Heart left ventricle (tissue), 13 donors: ENCODE data around the gene BUB1B.

Source experiments
- CTCF ChIP-seq, 12 donors: fragments of 200-600 bp; sonication (generic) in 4 of 12; IDR thresholded peaks; one replicate each; pipeline versions ENCODE4 v1.5.0 to v1.8.0; 2018 to 2022; ENCODE audit warnings: antibody characterized with exemption in 12 of 12, mild to moderate bottlenecking in 5 of 12
- POLR2A ChIP-seq, 2 donors: fragments of 450-650 bp; IDR thresholded peaks; one replicate each; pipeline ENCODE4 v1.6.1; 2017; ENCODE audit warnings: antibody characterized with exemption in 2 of 2, mild to moderate bottlenecking in 2 of 2, moderate library complexity in 2 of 2
- donor health status: ischemic (EF 13 %, LVEDD 7.1; RV severe dilation, severe dysfunction).
- donor health status: DM: no; HTN: yes; CAD: no.
- donor health status: DM: no; HTN: no; CAD: no.
- donor health status: ischemic (EF 25% LVEDD 6.9; RV normal size, moderate dysfunction).
- donor health status: ischemic (EF 25% LVEDD 5.7; RV mildly dilated, moderate dysfunction).
- donor health status: ischemic (EF 35%, LVEDD 5.7; RV mildly dilated, moderate dysfunction).
- donor health status: nonischemic (EF 11% LVEDD 7.7; RV severe dilation, severe dysfunction).
- donor health status: DM: yes; HTN: yes; CAD: no.
- donor health status: PGD.
- donor health status: ischemic (EF 29% LVEDD 5.4; RV normal size, mild dysfunction).
- donor health status: nonischemic (EF 23%, LVEDD 6.1; RV moderate dilation, normal function).

- TF ChIP-seq CTCF (IDR thresholded peaks at IDR 0.05): no peak
- no peak for TF ChIP-seq POLR2A (IDR thresholded peaks at IDR 0.05)
Observed at GRCh38 chr15:40269604-40270003, 108.7 kb downstream of the BUB1B start.
